H1 (cell line): ENCODE measurements around the gene SCP2. TPM values are rescaled to one million over a fixed set of nuclear protein-coding genes. Genes with fewer than 3 reads are reported as not detected.
"Not testable (repeated sequence)": the region's sequence is repeated elsewhere in the genome, so short reads cannot be mapped to it uniquely, and the experiment has no call there.

Source experiments
- CTCF ChIA-PET: fragments of 300-600 bp; sonication (Branson Sonifier 250); formaldehyde crosslinking; loops from one replicate; lab custom pipeline; 2021; ENCODE audit not compliant: partially characterized antibody; lab: Charles Lee
- POLR2A ChIA-PET: fragments of 300-600 bp; sonication (Branson Sonifier 250); formaldehyde crosslinking; loops from one replicate; lab custom pipeline; 2021; ENCODE audit warnings: inconsistent platforms; ENCODE audit not compliant: partially characterized antibody; lab: Charles Lee
- DNase-seq, 2 experiments: peaks; one replicate each; pipeline versions ENCODE4 v3.0.0 to v3.0.0-alpha.2; 2010 to 2022; ENCODE audit warnings: low spot score in 2 of 2, low read depth in 1 of 2, mixed read lengths in 1 of 2
- FAIRE-seq: peaks from 2 replicates; lab custom pipeline; 2011; peaks lifted over from hg19 to GRCh38; lab: Jason Lieb, UNC
- H2AFZ ChIP-seq: 2 replicates; pipeline ENCODE4 v1.8.1; 2012; ENCODE audit warnings: low read length, inconsistent platforms
- H2AK5ac ChIP-seq: 2 replicates; pipeline ENCODE4 v1.6.1; 2013; ENCODE audit warnings: low read depth, low read length
- H2BK120ac ChIP-seq: replicated peaks from 2 replicates; pipeline ENCODE3; 2013; ENCODE audit warnings: low read depth, low read length, inconsistent platforms
- H2BK12ac ChIP-seq: 2 replicates; pipeline ENCODE4 v1.6.1; 2013; ENCODE audit warnings: low read depth, low read length
- H2BK15ac ChIP-seq: 2 replicates; pipeline ENCODE4 v1.6.1; 2013; ENCODE audit warnings: low read length
- H2BK20ac ChIP-seq: 2 replicates; pipeline ENCODE4 v1.6.1; 2013; ENCODE audit warnings: low read length
- H2BK5ac ChIP-seq: 2 replicates; pipeline ENCODE4 v1.6.1; 2013; ENCODE audit warnings: low read depth, low read length
- H3K14ac ChIP-seq: 2 replicates; pipeline ENCODE4 v1.6.1; 2013; ENCODE audit warnings: inconsistent platforms; ENCODE audit not compliant: insufficient read length
- H3K18ac ChIP-seq: 2 replicates; pipeline ENCODE4 v1.6.1; 2013; ENCODE audit warnings: low read length; ENCODE audit errors: extremely low read depth
- H3K23ac ChIP-seq: 2 replicates; pipeline ENCODE4 v1.6.1; 2013; ENCODE audit warnings: inconsistent platforms; ENCODE audit not compliant: insufficient read length
- H3K23me2 ChIP-seq: 2 replicates; pipeline ENCODE4 v1.6.1; 2013; ENCODE audit warnings: low read depth, low read length
- H3K27ac ChIP-seq: 2 replicates; pipeline ENCODE4 v1.6.1; 2011; ENCODE audit warnings: low read depth, low read length, inconsistent platforms
- H3K27me3 ChIP-seq, 4 experiments: replicated peaks in 1 of 4; 1 replicate in 1 of 4; 2 replicates in 3 of 4; pipeline versions ENCODE4 v1.6.1 to v1.8.1; 2011 to 2013; ENCODE audit warnings: low read length in 3 of 4, mild to moderate bottlenecking in 3 of 4, inconsistent platforms in 2 of 4, mixed read lengths in 2 of 4, moderate library complexity in 1 of 4; ENCODE audit not compliant: control insufficient read depth in 3 of 4, insufficient read depth in 3 of 4; ENCODE audit errors: extremely low read depth in 1 of 4
- H3K36me3 ChIP-seq, 4 experiments: 2 replicates each; pipeline versions ENCODE4 v1.6.1 to v1.8.1; 2011 to 2013; ENCODE audit warnings: mild to moderate bottlenecking in 4 of 4, low read length in 3 of 4, moderate library complexity in 2 of 4, control low read depth in 1 of 4, inconsistent platforms in 1 of 4; ENCODE audit not compliant: insufficient read depth in 4 of 4, control insufficient read depth in 2 of 4
- H3K4ac ChIP-seq: replicated peaks from 2 replicates; pipeline ENCODE3; 2013; ENCODE audit warnings: low read length, low read depth, mixed read lengths, inconsistent platforms; ENCODE audit not compliant: insufficient read length
- H3K4me1 ChIP-seq, 4 experiments: replicated peaks in 1 of 4; 1 replicate in 1 of 4; 2 replicates in 3 of 4; pipeline versions ENCODE4 v1.6.1 to v1.8.1; 2011 to 2013; ENCODE audit warnings: low read length in 3 of 4, inconsistent platforms in 2 of 4, mixed read lengths in 1 of 4; ENCODE audit not compliant: insufficient read depth in 4 of 4, control insufficient read depth in 3 of 4
- H3K4me2 ChIP-seq, 2 experiments: 2 replicates each; pipeline versions ENCODE4 v1.6.1 to v1.8.1; 2011 to 2013; ENCODE audit warnings: low read depth in 2 of 2, low read length in 2 of 2, control low read depth in 1 of 2, inconsistent platforms in 1 of 2, mild to moderate bottlenecking in 1 of 2; ENCODE audit not compliant: insufficient read depth in 1 of 2
- H3K4me3 ChIP-seq, 4 experiments: fragments of 200-600, 300-600 bp in 1 of 4; sonication (generic), shearing (Covaris generic), sonication (Bioruptor Twin) in 1 of 4; 2 replicates each; pipeline versions ENCODE4 v1.5.1 to v1.8.1; 2011 to 2016; ENCODE audit warnings: low read length in 4 of 4, low read depth in 3 of 4, control low read depth in 2 of 4, inconsistent platforms in 2 of 4, mild to moderate bottlenecking in 2 of 4, mixed read lengths in 1 of 4, moderate library complexity in 1 of 4; ENCODE audit not compliant: insufficient read depth in 2 of 4; ENCODE audit errors: extremely low read depth in 1 of 4
- H3K56ac ChIP-seq: replicated peaks from 2 replicates; pipeline ENCODE3; 2013; ENCODE audit warnings: low read depth, mild to moderate bottlenecking, mixed read lengths, low read length, inconsistent platforms; ENCODE audit not compliant: insufficient read length
- H3K79me1 ChIP-seq: 2 replicates; pipeline ENCODE4 v1.6.1; 2013; ENCODE audit warnings: low read depth, low read length, control low read depth
- H3K79me2 ChIP-seq, 2 experiments: 2 replicates each; pipeline versions ENCODE4 v1.6.1 to v1.8.1; 2012 to 2013; ENCODE audit warnings: low read length in 2 of 2, mild to moderate bottlenecking in 2 of 2, inconsistent platforms in 1 of 2; ENCODE audit not compliant: insufficient read depth in 2 of 2, control insufficient read depth in 1 of 2
- H3K9ac ChIP-seq, 4 experiments: replicated peaks in 1 of 4; 1 replicate in 1 of 4; 2 replicates in 3 of 4; pipeline versions ENCODE4 v1.6.1 to v1.8.1; 2011 to 2013; ENCODE audit warnings: low read depth in 3 of 4, low read length in 3 of 4, control low read depth in 2 of 4, mild to moderate bottlenecking in 2 of 4, moderate library complexity in 2 of 4, inconsistent platforms in 1 of 4; ENCODE audit errors: extremely low read depth in 1 of 4
- H3K9me3 ChIP-seq, 2 experiments: 2 replicates each; pipeline versions ENCODE4 v1.6.1 to v1.8.1; 2012 to 2013; ENCODE audit warnings: mild to moderate bottlenecking in 2 of 2, moderate library complexity in 2 of 2, control low read depth in 1 of 2, inconsistent platforms in 1 of 2, low read depth in 1 of 2, low read length in 1 of 2, mixed read lengths in 1 of 2; ENCODE audit not compliant: insufficient read depth in 2 of 2
- H4K20me1 ChIP-seq, 2 experiments: replicated peaks in 1 of 2; 2 replicates each; pipeline versions ENCODE3 to v1.8.1; 2011 to 2013; ENCODE audit warnings: inconsistent platforms in 2 of 2, low read length in 2 of 2, mild to moderate bottlenecking in 1 of 2; ENCODE audit not compliant: insufficient read depth in 2 of 2, control insufficient read depth in 1 of 2
- H4K5ac ChIP-seq: 2 replicates; pipeline ENCODE4 v1.6.1; 2013; ENCODE audit warnings: low read length, low read depth, mixed read lengths, inconsistent platforms; ENCODE audit not compliant: insufficient read length
- H4K8ac ChIP-seq: 2 replicates; pipeline ENCODE4 v1.8.0; 2013; ENCODE audit warnings: mild to moderate bottlenecking, moderate library complexity, low read length, inconsistent platforms; ENCODE audit not compliant: insufficient read depth; ENCODE audit errors: extremely low read depth
- H4K91ac ChIP-seq: replicated peaks from 2 replicates; pipeline ENCODE3; 2013; ENCODE audit warnings: low read length, mixed read lengths, inconsistent platforms; ENCODE audit not compliant: insufficient read length
- polyA plus RNA-seq, 7 experiments: library from polyadenylated mRNA; depleted of rRNA in 3 of 7; stranded (reverse) in 5 of 7; unstranded in 2 of 7; fragments of >200 nt in 5 of 7; fragments of 200-250 nt in 2 of 7; gene quantifications; 1 replicate in 5 of 7; 2 replicates in 1 of 7; 4 replicates in 1 of 7; pipeline versions ENCODE4 v1.2.1 to v1.2.3, GENCODE V29; 2011 to 2013; ENCODE audit warnings: missing spikeins in 2 of 7, mixed read lengths in 2 of 7
- total RNA-seq: library from RNA; stranded (reverse); fragmentation: NEBNext Ultra II Directional; extraction: Animal tissue kit (Norgen Biotek cat#: 25700); gene quantifications from 2 replicates; pipeline ENCODE4 v1.2.1, GENCODE V29; 2021

SCP2 gene
- total and polyA plus RNA-seq, 2 of the 8 experiments (the other 6 are each of a cell fraction or from before 2014, with no cell fraction given): 20.9 to 54.3 TPM

- H3K4ac ChIP-seq, H3K9ac ChIP-seq, H3K27me3 ChIP-seq, H2BK12ac ChIP-seq, H2AFZ ChIP-seq, H3K9me3 ChIP-seq, H4K5ac ChIP-seq, H3K56ac ChIP-seq, H4K8ac ChIP-seq, H3K79me1 ChIP-seq, H3K23ac ChIP-seq, H3K23me2 ChIP-seq, H2AK5ac ChIP-seq, H2BK120ac ChIP-seq, H2BK15ac ChIP-seq, H2BK5ac ChIP-seq, CTCF ChIA-PET, H3K4me1 ChIP-seq, H3K79me2 ChIP-seq, POLR2A ChIA-PET, H2BK20ac ChIP-seq, H4K20me1 ChIP-seq, H4K91ac ChIP-seq, H3K14ac ChIP-seq, H3K18ac ChIP-seq, H3K4me3 ChIP-seq, H3K4me2 ChIP-seq, H3K36me3 ChIP-seq, DNase-seq, H3K27ac ChIP-seq: not testable (repeated sequence)
- FAIRE-seq: peak; percentile 62
Measured at GRCh38 chr1:52992733-52993132, 65.7 kb downstream of the SCP2 start.
